Bronchial epithelial cell (primary cell): ENCODE data around the gene ADSS1. TPM values are rescaled to one million over a fixed set of nuclear protein-coding genes. Genes with fewer than 3 reads are reported as not detected.

Source experiments
- DNase-seq: peaks from one replicate; pipeline ENCODE4 v3.0.0-alpha.2; 2010; ENCODE audit warnings: low read depth
- FAIRE-seq: peaks from 2 replicates; lab custom pipeline; 2011; peaks lifted over from hg19 to GRCh38; lab: Jason Lieb, UNC
- H3K27me3 ChIP-seq: 2 replicates; pipeline ENCODE4 v1.5.1; 2011; ENCODE audit warnings: low read length; ENCODE audit not compliant: control insufficient read depth, insufficient read depth
- H3K36me3 ChIP-seq: 2 replicates; pipeline ENCODE4 v1.5.1; 2011; ENCODE audit warnings: low read length; ENCODE audit not compliant: control insufficient read depth, insufficient read depth
- H3K4me3 ChIP-seq: 2 replicates; pipeline ENCODE4 v1.5.1; 2011; ENCODE audit warnings: mild to moderate bottlenecking, low read depth, low read length, control low read depth
- total RNA-seq: library from RNA; depleted of rRNA; stranded (reverse); fragments of >200 nt; gene quantifications from 2 replicates; pipeline ENCODE4 v1.2.1, GENCODE V29; 2014
- TF ChIP-seq, protein P1 (sequence below): IDR thresholded peaks from 2 replicates; pipeline ENCODE4 v1.5.1; 2011; ENCODE audit warnings: mild to moderate bottlenecking, moderate library complexity, low read length, control low read depth, inconsistent platforms; ENCODE audit not compliant: insufficient read depth, severe bottlenecking

Gene ADSS1
- total RNA-seq, 1 donor from 2014 or later = 18.2 TPM

DNA sequence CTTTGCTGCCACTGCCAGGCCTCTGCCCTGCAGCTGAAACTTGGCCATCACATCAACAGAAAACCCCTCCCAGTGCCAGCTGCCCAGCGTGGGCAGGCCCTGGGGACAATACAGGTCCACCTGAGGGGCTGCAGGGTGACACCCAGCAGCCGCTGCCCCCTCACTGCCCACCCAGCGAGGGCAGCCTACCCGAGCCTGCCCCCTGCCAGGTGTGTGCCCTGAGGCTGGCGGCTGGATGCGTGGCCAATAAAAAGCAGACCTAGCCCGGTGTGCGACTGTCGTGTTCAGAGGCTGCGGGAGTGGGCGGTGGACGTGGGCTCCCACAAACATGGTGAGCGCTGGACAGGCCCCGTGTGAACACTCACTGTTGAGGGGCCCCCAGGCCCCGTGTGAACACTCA, 4.7 kb upstream of the ADSS1 start:
- FAIRE-seq (no peak), DNase-seq (no peak)
- TF ChIP-seq, protein P1, sequence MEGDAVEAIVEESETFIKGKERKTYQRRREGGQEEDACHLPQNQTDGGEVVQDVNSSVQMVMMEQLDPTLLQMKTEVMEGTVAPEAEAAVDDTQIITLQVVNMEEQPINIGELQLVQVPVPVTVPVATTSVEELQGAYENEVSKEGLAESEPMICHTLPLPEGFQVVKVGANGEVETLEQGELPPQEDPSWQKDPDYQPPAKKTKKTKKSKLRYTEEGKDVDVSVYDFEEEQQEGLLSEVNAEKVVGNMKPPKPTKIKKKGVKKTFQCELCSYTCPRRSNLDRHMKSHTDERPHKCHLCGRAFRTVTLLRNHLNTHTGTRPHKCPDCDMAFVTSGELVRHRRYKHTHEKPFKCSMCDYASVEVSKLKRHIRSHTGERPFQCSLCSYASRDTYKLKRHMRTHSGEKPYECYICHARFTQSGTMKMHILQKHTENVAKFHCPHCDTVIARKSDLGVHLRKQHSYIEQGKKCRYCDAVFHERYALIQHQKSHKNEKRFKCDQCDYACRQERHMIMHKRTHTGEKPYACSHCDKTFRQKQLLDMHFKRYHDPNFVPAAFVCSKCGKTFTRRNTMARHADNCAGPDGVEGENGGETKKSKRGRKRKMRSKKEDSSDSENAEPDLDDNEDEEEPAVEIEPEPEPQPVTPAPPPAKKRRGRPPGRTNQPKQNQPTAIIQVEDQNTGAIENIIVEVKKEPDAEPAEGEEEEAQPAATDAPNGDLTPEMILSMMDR = no peak
- H3K4me3 ChIP-seq = no peak overlapping the region
- H3K27me3 ChIP-seq = no peaks in the 10 kb centered on the region
- H3K36me3 ChIP-seq = peaks cover 27% of the 10 kb centered on the region

DNA sequence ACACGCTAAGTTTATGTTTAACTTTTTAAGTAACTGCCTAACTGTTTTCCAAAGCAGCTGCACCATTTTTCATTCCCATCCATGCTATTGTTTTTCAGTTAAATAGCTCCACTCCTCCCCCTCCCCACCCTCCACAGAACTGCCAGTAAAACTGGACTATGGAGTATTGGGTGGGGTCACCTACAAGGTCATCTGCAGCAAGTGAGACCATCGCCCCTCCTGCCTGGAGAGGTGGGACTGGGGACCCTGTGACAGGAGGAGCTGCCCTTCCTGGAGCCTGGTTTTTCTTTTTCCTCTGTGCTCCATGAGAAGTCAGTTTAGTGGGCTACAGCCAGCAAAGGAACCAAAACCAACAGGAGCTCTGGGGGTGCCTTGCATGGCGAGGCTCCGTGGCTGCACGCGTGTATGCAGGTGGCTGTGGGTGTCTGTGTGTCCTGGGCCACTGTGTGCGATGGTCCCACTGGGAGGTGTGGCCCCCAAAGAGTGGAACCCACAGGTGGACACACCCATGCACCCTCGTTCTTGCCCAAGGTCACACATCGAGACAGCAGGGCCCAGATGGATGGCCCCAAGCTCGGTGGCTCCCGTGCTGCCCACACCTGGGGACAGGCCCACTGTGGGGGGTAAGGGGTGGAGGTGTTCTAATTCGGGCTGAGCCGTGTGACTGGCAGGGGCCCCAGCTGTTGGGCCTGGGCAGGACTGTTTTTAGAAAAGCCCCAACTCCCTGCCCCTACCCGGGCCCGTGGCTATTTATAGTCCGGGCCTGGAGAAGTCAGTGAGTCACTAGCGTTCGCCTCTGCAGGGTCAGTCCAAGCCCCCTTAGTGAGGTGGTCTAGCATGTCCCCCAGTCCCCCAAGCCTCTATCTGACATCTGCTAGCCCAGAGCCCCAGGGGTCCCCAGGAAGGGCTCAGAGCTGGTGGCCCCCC, 2.3 kb upstream of the ADSS1 start:
- DNase-seq (no peak), FAIRE-seq (no peak)
- Histone ChIP-seq H3K36me3 (peaks cover 10% of the 10 kb centered on the region), H3K27me3 (no peaks in the 10 kb centered on the region), H3K4me3 (no peak overlapping the region)
- TF ChIP-seq, protein P1 = no peak

DNA sequence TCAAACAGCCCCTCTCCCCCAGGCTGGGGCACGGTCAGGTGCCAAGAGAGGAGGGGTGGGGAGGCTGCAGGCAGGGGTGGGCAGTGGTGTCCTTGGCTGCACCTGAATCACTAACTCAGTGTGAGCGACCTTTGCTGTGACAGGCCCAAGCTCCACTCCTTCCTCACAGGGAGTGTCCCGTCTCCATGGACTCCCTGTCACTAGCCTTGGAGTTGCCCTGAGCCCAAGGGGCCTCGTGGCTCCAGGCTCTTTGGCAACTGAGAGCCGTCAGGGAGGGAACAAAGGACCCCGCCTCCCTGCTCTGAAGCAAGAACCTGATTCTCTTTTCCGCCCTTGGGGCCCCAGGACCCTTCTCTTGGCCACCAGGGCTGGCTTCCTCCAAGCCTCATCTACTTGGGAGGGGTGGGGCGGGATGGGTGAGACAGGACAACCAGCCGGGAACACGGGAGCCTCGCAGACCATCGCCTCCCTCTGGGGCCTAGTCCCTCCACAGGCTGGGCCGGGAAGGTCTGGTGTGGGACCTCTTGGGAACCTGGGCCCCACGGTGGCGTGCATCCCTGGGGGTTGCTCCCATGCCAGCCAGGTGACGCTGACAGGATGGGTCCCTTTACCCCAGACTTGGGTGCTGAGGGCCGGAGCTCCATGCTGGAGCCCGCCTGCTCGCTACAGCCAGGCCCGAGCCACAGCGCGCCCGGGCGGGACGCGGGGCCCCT, 935 bp upstream of the ADSS1 start:
- TF ChIP-seq, protein P1 = no peak
- no peak for DNase-seq
- peak overlapping the region; percentile 64 for H3K4me3 ChIP-seq
- no peaks in the 10 kb centered on the region for H3K27me3 ChIP-seq
- no peak for FAIRE-seq
- H3K36me3 ChIP-seq = peaks cover 10% of the 10 kb centered on the region

DNA sequence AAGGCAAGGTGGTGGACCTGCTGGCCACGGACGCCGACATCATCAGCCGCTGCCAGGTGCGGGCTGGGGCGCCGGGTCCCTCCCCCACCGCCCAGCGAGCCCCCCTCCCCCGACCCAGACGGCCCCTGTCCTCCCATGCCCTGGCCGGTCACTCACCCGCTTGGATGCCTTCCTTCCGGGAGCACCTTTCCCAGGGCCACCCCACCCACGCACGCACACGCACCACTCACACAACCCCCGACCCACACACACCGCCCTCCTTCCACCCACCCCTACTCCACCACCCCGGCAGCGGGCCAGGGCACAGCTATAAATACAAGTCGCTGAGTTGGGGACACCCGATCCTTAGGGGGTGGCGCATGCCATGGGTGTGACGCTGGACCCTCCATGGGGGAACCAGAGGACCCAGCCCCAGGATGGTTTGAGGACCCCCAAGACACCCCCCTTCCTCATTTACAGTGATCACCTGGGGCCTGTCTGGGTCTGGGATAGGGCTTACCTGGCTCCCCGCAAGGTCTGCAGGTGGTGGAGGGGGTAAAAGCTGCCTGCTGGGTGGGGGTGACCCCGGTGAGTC, 465 bp downstream of the ADSS1 start:
- Histone ChIP-seq H3K4me3 (peak overlapping the region; percentile 64), H3K27me3 (no peaks in the 10 kb centered on the region)
- no peak for FAIRE-seq

DNA sequence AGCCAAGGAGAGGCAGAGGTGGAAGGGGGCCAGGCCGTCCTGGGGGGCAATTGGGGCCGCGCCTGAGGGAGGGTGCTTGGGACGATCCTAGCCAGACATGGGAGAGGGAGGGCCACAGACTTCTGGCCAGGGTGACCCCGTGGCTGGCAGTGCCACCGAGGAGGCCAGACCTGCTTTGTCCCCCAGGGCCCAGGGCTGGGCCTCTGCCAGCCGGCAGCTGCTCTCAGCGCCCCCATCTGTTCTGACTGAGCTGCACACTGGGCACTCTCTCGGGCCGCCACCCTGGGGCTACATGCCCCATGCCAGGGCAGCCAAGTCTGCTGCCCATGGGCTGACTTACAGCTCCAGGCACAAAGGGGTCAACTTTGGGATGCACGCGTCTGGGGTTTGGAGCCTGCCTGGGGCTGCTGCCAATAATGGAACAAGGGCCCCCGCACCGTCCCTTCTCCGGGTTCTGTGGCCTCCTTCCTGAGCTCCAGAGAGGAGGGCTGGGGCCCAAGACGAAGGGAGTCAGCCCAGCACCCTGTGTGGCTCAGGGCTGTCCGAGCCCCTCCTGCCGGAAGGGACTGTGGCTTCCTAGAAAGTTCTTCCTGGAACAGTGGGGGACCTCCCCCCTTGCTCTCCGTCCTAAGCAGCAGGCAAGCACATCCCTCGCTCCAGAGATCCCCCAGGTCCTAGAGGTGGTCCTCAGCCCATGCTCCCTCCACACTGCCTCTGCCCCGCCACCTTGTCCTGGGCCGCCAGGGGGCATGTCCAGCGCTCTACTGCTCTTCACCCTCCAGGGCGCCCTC, 1.1 kb downstream of the ADSS1 start:
- FAIRE-seq (no peak), DNase-seq (no peak)
- Histone ChIP-seq H3K36me3 (peaks cover 8% of the 10 kb centered on the region), H3K4me3 (peak overlapping the region; percentile 64), H3K27me3 (no peaks in the 10 kb centered on the region)
- TF ChIP-seq, protein P1 = peak; percentile 63

More for the DNA sequence above, 465 bp downstream of the ADSS1 start:
- no peak for DNase-seq
- TF ChIP-seq, protein P1 = no peak
- peaks cover 8% of the 10 kb centered on the region for H3K36me3 ChIP-seq
